ENCODE data around the gene HELZ2.

GRCh38 chr20:63549679-63550282 lies 24.3 kb downstream of the HELZ2 start:
- TF ChIP-seq POLR2A (IDR thresholded peaks at IDR 0.05) (no peak), CTCF (IDR thresholded peaks at IDR 0.05) (no peak)
